GM18511 (cell line): ENCODE results near the gene MFAP5.

Source experiments
- ATAC-seq: cut with Tn5 transposase; IDR thresholded peaks from one replicate; pipeline ENCODE4 v1.9.1; 2021; ENCODE audit warnings: mild to moderate bottlenecking, moderate library complexity; ENCODE audit not compliant: unreplicated experiment

The MFAP5 gene, protein sequence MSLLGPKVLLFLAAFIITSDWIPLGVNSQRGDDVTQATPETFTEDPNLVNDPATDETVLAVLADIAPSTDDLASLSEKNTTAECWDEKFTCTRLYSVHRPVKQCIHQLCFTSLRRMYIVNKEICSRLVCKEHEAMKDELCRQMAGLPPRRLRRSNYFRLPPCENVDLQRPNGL

GRCh38 chr12:8662593-8662992, at the start of gene MFAP5:
TSS of gene MFAP5 (minus strand) at chr12:8662826. CDS start at chr12:8662104, 722 bp downstream.
- ATAC-seq, result no peak

GRCh38 chr12:8709124-8709830, 46.7 kb upstream of the MFAP5 start:
- ATAC-seq, result no peak

- ATAC-seq, result no peak
These were observed 39.5 kb upstream of the MFAP5 start for GRCh38 chr12:8702159-8702558.

DNA sequence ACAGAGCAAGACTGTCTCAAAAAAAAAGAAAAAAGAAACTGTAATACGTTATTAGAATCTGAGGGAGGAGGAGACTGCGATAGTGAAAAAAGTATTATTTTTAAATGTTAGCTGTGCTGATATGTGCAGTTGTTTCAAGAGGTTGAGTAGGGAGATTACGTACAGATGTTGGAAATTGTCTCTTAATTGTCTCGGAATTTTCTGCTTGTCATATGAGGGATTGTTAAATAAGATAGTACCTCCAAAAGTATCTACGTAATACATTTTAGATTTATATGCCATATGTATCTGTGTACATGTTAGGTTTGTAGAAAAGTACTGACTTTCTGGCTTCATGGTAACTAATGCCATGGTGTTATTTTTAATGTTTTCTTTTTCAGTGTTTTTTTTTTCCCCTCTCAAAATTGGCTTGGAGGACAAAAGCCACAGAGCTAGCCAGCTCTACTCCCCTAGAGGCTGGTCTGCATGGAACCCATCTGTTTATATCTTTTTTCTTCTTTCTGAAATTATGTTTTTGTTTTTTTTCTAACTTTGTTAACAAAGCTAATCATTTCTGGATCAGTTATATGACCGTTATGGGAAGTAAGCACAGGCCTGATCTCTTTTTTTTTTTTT, 38.5 kb upstream of the MFAP5 start:
- no peak for ATAC-seq

DNA sequence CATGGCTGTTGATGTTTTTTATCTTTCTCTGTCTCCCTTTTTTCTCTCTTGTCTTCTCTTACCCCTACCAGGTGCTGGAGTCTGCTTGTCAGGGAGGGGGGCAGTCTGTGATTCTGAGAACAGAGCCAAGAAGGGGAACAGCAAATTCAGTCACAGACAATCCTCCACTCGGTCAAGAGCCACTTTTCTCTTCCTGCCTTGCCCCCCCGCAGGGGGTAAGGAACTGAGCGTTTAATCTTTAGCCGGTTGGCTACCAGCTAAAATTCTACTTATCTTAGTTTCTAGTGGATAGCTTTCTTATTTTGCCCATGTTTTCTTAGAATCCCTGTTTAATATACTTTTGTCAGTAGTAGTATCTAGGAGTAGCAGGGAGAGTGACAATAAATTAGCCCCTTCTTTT, 37.1 kb upstream of the MFAP5 start:
- no peak for ATAC-seq

DNA sequence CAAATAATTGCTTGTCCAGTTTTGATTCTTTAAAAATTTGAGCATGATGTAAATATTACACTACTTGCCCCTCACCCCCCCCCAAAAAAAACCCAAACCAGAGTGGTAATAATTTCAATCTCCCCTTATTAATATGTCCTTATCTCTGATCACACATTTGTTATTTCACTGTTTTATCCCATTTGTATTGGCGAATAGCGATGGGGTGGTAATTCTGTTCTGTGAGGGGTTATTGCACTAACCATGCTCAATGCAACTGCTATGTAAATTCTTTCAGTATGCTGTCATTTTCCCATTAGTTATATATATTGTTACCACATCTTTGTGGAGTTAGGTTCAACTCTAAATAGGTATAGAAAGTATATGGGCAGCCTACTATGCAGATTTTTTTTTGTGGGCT, 36.3 kb upstream of the MFAP5 start:
- ATAC-seq, result no peak

GRCh38 chr12:8698132-8698851, 35.7 kb upstream of the MFAP5 start:
- ATAC-seq, result peak; percentile 54

DNA sequence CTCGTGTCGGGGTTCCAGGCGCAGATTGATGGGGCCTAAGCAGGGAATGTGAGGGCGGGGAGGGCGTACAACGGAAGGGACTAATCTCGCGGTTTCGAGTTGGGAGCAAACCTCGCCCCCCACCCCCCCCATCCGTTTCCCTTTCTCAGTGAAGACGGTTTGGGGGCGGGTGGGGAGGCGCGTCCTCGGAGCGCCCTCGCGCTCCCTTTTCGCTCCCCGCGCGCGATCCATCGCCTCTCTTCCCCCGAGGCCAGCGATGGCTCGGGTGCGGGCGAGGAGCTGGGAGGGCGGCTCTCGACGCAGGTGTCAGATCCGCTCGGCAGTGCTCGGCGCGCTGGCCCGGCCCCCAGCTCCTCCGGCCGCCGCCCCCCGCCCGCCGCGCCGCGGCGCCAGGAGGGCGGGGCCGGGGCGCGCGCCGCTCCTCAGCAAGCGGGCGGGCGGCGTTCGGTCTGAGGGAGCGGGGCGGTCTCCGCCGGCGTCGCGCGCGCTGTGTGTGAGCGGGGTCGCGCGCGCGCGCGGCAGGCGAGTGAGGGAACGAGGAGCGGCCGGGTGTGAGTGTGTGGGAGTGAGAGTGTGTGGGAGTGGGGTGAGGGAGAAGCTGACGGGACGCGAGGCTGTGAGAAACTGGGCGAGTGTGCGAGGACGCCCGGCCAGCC, 35.0 kb upstream of the MFAP5 start, which contains the start of gene RIMKLB:
Gene RIMKLB (plus strand): TSS at position 516 of the 656 bp plus-strand sequence. CDS start 15,876 bp downstream, outside the sequence.
- peak; percentile 82 for ATAC-seq

GRCh38 chr12:8697120-8697475, 34.5 kb upstream of the MFAP5 start:
- ATAC-seq, result peak; percentile 10

DNA sequence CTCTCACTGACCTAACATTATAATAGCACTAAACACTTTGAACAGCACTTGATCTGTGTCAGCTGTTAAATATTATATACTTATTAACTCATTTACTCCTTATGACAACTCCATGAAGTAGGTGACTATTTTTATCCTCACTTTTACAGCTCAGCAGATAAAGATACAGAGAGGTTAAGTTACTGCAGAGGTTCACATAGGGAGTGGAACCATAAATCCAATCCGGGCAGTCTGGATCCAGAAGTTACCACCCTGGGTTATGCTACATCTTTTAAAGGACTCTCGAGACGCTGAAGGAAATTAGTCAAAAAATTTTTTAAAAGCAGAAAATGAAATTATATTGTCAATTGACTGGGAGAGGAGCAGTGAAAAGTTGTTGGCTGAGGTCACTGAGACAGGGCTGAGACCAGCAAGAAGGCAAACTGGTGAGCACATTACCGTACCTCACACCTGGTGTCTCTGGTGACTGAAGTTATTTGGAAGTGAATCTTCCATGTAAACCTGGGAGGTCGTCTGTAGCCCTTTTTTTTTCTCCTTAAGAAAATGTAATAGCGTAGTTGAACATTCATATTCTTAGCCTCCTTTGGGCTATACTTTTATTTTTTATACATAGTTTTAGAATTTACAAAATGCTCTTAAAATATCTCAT, 33.9 kb upstream of the MFAP5 start:
- ATAC-seq, result no peak

DNA sequence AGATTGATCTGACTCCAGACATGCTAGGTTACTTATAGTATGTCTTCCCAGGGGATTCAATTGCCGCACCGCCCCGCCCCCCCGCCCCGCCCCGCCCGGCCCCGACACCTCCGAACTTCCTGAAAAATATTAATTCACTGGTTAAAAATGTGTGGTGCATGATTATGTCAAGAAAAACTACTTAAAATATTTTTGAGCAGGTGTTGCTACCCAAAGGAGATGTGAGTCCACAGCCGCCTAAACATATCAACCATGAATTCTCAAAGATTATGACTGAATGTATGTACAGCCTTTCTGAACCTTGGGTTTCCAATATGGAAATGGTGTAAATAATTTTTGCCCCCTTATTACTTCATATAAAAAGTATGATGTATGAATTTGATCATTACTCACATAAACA, 32.5 kb upstream of the MFAP5 start:
- no peak for ATAC-seq

DNA sequence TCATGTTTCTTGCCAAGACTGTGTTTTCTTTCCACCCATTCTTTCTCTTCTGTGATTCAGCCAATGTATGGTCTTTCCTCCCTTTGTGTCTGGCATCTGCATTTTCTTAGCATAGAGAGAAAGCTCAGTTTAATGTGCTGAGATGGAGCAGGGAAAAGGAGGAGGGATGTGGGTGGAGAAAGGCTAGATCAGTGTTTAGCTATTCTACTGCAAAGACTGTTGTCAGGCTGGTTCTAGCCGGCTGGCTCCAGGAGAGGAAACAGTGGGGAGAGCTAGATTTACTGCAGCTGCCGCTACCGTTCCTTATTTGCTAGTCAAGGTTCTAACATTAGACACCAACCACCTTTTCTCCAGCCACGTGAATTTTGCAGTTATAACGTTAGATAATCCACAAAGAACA, 29.9 kb upstream of the MFAP5 start:
- no peak for ATAC-seq

- ATAC-seq, result no peak
These were observed 27.1 kb upstream of the MFAP5 start for GRCh38 chr12:8689681-8690080.

- no peak for ATAC-seq
These were observed 25.4 kb upstream of the MFAP5 start for GRCh38 chr12:8687846-8688601.

GRCh38 chr12:8685051-8685450, 22.4 kb upstream of the MFAP5 start:
- ATAC-seq, result no peak

GRCh38 chr12:8681129-8681884, 18.7 kb upstream of the MFAP5 start:
- ATAC-seq, result no peak

- no peak for ATAC-seq
These were observed 17.9 kb upstream of the MFAP5 start for GRCh38 chr12:8680533-8680932.

DNA sequence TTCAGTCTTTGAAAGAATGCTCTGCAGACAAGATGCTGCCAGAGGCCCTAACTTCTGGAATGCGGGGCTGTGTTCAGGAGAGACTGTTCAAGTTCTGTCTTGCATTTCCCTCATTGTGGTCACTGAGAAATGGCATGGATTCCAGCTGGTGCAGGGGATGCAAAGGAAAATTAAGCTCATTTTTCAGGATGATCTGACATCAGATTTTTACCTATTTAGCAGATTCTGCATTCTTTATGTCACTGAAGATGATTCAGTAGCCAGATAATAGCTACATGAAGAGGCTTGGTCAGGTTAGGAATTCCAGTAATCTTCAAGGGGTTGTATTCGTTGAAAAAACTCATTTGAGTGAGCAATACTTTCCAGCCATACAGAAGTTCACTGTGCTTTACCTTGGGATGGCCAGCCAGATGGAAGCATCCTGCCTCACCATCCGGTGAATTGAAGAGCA, 16.1 kb upstream of the MFAP5 start:
- no peak for ATAC-seq

DNA sequence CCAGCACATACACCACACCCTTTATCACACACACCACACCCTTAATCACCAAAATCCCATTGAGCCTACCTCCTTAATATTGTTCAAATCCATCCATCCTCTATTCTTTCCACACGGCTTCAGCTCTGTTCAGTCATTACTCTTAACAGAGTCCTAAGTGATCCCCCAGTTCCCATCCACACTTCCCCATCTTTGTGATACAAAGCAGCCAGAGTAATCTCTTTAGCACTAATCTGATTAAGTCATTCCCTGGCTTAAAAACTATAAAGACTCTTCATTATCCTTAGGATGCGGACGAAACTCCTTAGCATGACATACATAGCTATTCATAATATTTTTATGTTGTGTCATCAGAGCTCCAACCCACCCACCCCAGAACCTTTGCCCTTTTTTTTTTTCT, 14.7 kb upstream of the MFAP5 start:
- no peak for ATAC-seq
